GF-D8 (cell line): Measurements from ENCODE around the gene RNF151.
"Not testable (repeated sequence)": the region's sequence is repeated elsewhere in the genome, so short reads cannot be mapped to it uniquely, and the experiment has no call there.

Source experiments
- DNase-seq: peaks from one replicate; lab custom pipeline; 2025; lab: John Stamatoyannopoulos, UW

Gene RNF151

DNA sequence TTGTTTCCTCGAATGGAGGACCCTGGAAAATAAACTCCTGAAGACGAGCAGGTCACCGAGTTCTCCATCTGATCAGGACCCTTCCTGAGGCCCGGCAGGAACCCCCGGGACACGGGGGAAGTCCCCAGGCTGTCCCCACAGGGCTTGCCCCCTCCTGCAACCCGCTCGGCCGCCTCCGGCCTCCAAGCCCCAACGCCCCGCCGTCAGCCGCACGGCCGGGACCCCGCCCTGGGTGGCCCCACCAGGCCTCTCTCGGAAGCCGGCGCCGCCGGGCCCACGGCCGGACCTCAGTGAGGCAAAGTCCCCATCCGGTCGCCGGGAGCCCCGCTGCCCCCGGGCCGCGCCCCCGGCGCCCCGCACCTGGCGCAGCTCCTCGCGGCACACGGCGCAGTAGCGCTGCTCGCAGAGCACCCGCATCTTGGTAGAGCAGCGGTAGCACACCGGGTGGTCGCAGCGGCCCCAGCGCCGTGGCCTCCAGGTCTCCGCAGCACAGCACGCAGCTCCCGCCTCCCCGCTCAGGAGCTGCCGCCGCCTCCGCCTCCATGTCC is 42.6 kb downstream of the RNF151 start:
- no peak for DNase-seq

- peak; percentile 55 for DNase-seq
Observed at GRCh38 chr16:2009791-2010510, 43.3 kb downstream of the RNF151 start, which contains the start of gene ZNF598. TSS of gene ZNF598 (minus strand) at chr16:2009821.

DNA sequence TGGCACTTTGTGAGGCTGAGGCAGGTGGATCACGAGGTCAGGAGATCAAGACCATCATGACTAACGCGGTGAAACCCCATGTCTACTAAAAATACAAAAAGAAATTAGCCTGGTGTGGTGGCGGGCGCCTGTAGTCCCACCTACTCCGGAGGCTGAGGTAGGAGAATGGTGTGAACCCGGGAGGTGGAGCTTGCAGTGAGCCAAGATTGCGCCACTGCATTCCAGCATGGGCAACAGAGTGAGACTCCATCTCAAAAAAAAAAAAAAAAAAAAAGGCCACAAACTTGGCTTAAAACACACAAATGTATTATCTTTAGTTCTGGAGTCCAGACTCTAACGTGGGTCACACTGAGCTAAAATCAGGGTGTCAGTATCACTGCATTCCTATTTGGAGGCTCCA is 45.1 kb downstream of the RNF151 start:
- DNase-seq, result not testable (repeated sequence)

DNA sequence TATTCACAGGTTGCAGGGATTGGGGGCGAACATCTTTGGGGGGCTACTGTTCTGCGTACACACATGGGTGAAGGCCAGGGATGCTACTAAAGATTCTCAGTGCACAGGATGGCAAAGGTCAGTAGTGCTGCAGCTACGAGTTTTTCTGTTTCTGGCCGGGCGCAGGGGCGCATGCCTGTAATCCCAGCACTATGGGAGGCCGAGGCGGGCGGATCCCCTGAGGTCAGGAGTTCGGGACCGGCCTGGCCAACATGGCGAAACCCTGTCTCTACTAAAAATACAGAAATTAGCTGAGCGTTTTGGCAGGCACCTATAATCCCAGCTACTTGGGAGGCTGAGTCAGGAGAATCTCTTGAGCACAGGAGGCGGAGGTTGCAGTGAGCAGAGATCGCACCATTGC is 46.9 kb downstream of the RNF151 start:
- DNase-seq, result no peak

DNA sequence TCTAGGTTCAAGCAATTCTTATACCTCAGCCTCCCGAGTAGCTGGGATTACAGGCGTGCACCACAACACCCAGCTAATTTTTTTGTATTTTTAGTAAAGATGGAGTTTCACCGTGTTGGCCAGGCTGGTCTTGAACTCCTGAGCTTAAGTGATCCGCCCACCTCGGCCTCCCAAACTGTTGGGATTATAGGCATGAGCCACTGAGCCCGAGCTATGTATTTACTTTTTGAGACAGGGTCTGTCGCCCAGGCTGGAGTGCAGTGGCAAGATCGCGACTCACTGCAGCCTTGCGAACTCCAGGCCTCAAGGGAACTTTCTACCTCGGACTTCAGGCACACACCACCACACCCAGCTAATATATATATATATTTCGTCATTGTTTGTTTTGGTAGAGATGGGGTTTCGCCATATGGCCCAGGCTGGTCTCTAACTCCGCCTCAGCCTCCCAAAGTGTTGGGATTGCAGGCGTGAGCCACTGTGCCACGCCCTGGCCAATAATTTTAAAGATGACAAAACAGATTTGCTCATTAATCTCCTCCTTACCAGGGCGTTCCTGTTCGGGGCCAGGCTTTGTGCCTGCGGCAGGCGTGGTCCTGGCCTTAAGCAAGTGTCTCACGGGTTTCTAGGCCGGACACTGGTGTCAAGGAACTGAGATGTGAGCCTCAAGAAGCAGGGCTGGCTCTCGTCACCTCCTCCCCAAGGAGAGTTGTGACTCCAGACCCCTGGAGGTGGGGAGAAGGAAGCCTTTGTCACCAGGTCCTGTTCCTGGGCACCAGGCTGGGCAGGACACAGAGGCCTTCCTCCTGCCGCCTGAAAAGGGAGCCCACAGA is 48.7 kb downstream of the RNF151 start:
- no peak for DNase-seq

DNA sequence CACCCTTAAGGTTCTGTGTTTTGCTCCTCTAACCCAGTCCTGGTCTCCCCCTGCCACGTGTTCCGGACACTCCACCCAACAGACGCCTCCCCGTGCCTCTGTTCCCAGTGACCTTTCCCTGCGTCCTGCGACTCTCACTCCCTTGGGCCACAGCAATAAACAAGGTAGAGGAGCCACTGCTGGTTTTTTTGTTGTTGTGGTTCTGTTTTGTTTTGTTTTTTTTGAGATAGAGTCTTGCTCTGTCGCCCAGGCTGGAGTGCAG is 49.2 kb downstream of the RNF151 start:
- DNase-seq, result no peak

GRCh38 chr16:2016407-2016922 is 49.8 kb downstream of the RNF151 start:
- DNase-seq, result no peak
